H1 (cell line): Measurements from ENCODE around the gene ENTREP1. TPM values are rescaled to one million over a fixed set of nuclear protein-coding genes. Genes with fewer than 3 reads are reported as not detected.

Source experiments
- CTCF ChIA-PET: fragments of 300-600 bp; sonication (Branson Sonifier 250); formaldehyde crosslinking; loops from one replicate; lab custom pipeline; 2021; ENCODE audit not compliant: partially characterized antibody; lab: Charles Lee
- POLR2A ChIA-PET: fragments of 300-600 bp; sonication (Branson Sonifier 250); formaldehyde crosslinking; loops from one replicate; lab custom pipeline; 2021; ENCODE audit warnings: inconsistent platforms; ENCODE audit not compliant: partially characterized antibody; lab: Charles Lee
- DNase-seq, 2 experiments: peaks; one replicate each; pipeline versions ENCODE4 v3.0.0 to v3.0.0-alpha.2; 2010 to 2022; ENCODE audit warnings: low spot score in 2 of 2, low read depth in 1 of 2, mixed read lengths in 1 of 2
- FAIRE-seq: peaks from 2 replicates; lab custom pipeline; 2011; peaks lifted over from hg19 to GRCh38; lab: Jason Lieb, UNC
- H2AFZ ChIP-seq: 2 replicates; pipeline ENCODE4 v1.8.1; 2012; ENCODE audit warnings: low read length, inconsistent platforms
- H2AK5ac ChIP-seq: 2 replicates; pipeline ENCODE4 v1.6.1; 2013; ENCODE audit warnings: low read depth, low read length
- H2BK120ac ChIP-seq: replicated peaks from 2 replicates; pipeline ENCODE3; 2013; ENCODE audit warnings: low read depth, low read length, inconsistent platforms
- H2BK12ac ChIP-seq: 2 replicates; pipeline ENCODE4 v1.6.1; 2013; ENCODE audit warnings: low read depth, low read length
- H2BK15ac ChIP-seq: 2 replicates; pipeline ENCODE4 v1.6.1; 2013; ENCODE audit warnings: low read length
- H2BK20ac ChIP-seq: 2 replicates; pipeline ENCODE4 v1.6.1; 2013; ENCODE audit warnings: low read length
- H2BK5ac ChIP-seq: 2 replicates; pipeline ENCODE4 v1.6.1; 2013; ENCODE audit warnings: low read depth, low read length
- H3K14ac ChIP-seq: 2 replicates; pipeline ENCODE4 v1.6.1; 2013; ENCODE audit warnings: inconsistent platforms; ENCODE audit not compliant: insufficient read length
- H3K18ac ChIP-seq: 2 replicates; pipeline ENCODE4 v1.6.1; 2013; ENCODE audit warnings: low read length; ENCODE audit errors: extremely low read depth
- H3K23ac ChIP-seq: 2 replicates; pipeline ENCODE4 v1.6.1; 2013; ENCODE audit warnings: inconsistent platforms; ENCODE audit not compliant: insufficient read length
- H3K23me2 ChIP-seq: 2 replicates; pipeline ENCODE4 v1.6.1; 2013; ENCODE audit warnings: low read depth, low read length
- H3K27ac ChIP-seq: 2 replicates; pipeline ENCODE4 v1.6.1; 2011; ENCODE audit warnings: low read depth, low read length, inconsistent platforms
- H3K27me3 ChIP-seq, 4 experiments: replicated peaks in 1 of 4; 1 replicate in 1 of 4; 2 replicates in 3 of 4; pipeline versions ENCODE4 v1.6.1 to v1.8.1; 2011 to 2013; ENCODE audit warnings: low read length in 3 of 4, mild to moderate bottlenecking in 3 of 4, inconsistent platforms in 2 of 4, mixed read lengths in 2 of 4, moderate library complexity in 1 of 4; ENCODE audit not compliant: control insufficient read depth in 3 of 4, insufficient read depth in 3 of 4; ENCODE audit errors: extremely low read depth in 1 of 4
- H3K36me3 ChIP-seq, 4 experiments: 2 replicates each; pipeline versions ENCODE4 v1.6.1 to v1.8.1; 2011 to 2013; ENCODE audit warnings: mild to moderate bottlenecking in 4 of 4, low read length in 3 of 4, moderate library complexity in 2 of 4, control low read depth in 1 of 4, inconsistent platforms in 1 of 4; ENCODE audit not compliant: insufficient read depth in 4 of 4, control insufficient read depth in 2 of 4
- H3K4ac ChIP-seq: replicated peaks from 2 replicates; pipeline ENCODE3; 2013; ENCODE audit warnings: low read length, low read depth, mixed read lengths, inconsistent platforms; ENCODE audit not compliant: insufficient read length
- H3K4me1 ChIP-seq, 4 experiments: replicated peaks in 1 of 4; 1 replicate in 1 of 4; 2 replicates in 3 of 4; pipeline versions ENCODE4 v1.6.1 to v1.8.1; 2011 to 2013; ENCODE audit warnings: low read length in 3 of 4, inconsistent platforms in 2 of 4, mixed read lengths in 1 of 4; ENCODE audit not compliant: insufficient read depth in 4 of 4, control insufficient read depth in 3 of 4
- H3K4me2 ChIP-seq, 2 experiments: 2 replicates each; pipeline versions ENCODE4 v1.6.1 to v1.8.1; 2011 to 2013; ENCODE audit warnings: low read depth in 2 of 2, low read length in 2 of 2, control low read depth in 1 of 2, inconsistent platforms in 1 of 2, mild to moderate bottlenecking in 1 of 2; ENCODE audit not compliant: insufficient read depth in 1 of 2
- H3K4me3 ChIP-seq, 4 experiments: fragments of 200-600, 300-600 bp in 1 of 4; sonication (generic), shearing (Covaris generic), sonication (Bioruptor Twin) in 1 of 4; 2 replicates each; pipeline versions ENCODE4 v1.5.1 to v1.8.1; 2011 to 2016; ENCODE audit warnings: low read length in 4 of 4, low read depth in 3 of 4, control low read depth in 2 of 4, inconsistent platforms in 2 of 4, mild to moderate bottlenecking in 2 of 4, mixed read lengths in 1 of 4, moderate library complexity in 1 of 4; ENCODE audit not compliant: insufficient read depth in 2 of 4; ENCODE audit errors: extremely low read depth in 1 of 4
- H3K56ac ChIP-seq: replicated peaks from 2 replicates; pipeline ENCODE3; 2013; ENCODE audit warnings: low read depth, mild to moderate bottlenecking, mixed read lengths, low read length, inconsistent platforms; ENCODE audit not compliant: insufficient read length
- H3K79me1 ChIP-seq: 2 replicates; pipeline ENCODE4 v1.6.1; 2013; ENCODE audit warnings: low read depth, low read length, control low read depth
- H3K79me2 ChIP-seq, 2 experiments: 2 replicates each; pipeline versions ENCODE4 v1.6.1 to v1.8.1; 2012 to 2013; ENCODE audit warnings: low read length in 2 of 2, mild to moderate bottlenecking in 2 of 2, inconsistent platforms in 1 of 2; ENCODE audit not compliant: insufficient read depth in 2 of 2, control insufficient read depth in 1 of 2
- H3K9ac ChIP-seq, 4 experiments: replicated peaks in 1 of 4; 1 replicate in 1 of 4; 2 replicates in 3 of 4; pipeline versions ENCODE4 v1.6.1 to v1.8.1; 2011 to 2013; ENCODE audit warnings: low read depth in 3 of 4, low read length in 3 of 4, control low read depth in 2 of 4, mild to moderate bottlenecking in 2 of 4, moderate library complexity in 2 of 4, inconsistent platforms in 1 of 4; ENCODE audit errors: extremely low read depth in 1 of 4
- H3K9me3 ChIP-seq, 2 experiments: 2 replicates each; pipeline versions ENCODE4 v1.6.1 to v1.8.1; 2012 to 2013; ENCODE audit warnings: mild to moderate bottlenecking in 2 of 2, moderate library complexity in 2 of 2, control low read depth in 1 of 2, inconsistent platforms in 1 of 2, low read depth in 1 of 2, low read length in 1 of 2, mixed read lengths in 1 of 2; ENCODE audit not compliant: insufficient read depth in 2 of 2
- H4K20me1 ChIP-seq, 2 experiments: replicated peaks in 1 of 2; 2 replicates each; pipeline versions ENCODE3 to v1.8.1; 2011 to 2013; ENCODE audit warnings: inconsistent platforms in 2 of 2, low read length in 2 of 2, mild to moderate bottlenecking in 1 of 2; ENCODE audit not compliant: insufficient read depth in 2 of 2, control insufficient read depth in 1 of 2
- H4K5ac ChIP-seq: 2 replicates; pipeline ENCODE4 v1.6.1; 2013; ENCODE audit warnings: low read length, low read depth, mixed read lengths, inconsistent platforms; ENCODE audit not compliant: insufficient read length
- H4K8ac ChIP-seq: 2 replicates; pipeline ENCODE4 v1.8.0; 2013; ENCODE audit warnings: mild to moderate bottlenecking, moderate library complexity, low read length, inconsistent platforms; ENCODE audit not compliant: insufficient read depth; ENCODE audit errors: extremely low read depth
- H4K91ac ChIP-seq: replicated peaks from 2 replicates; pipeline ENCODE3; 2013; ENCODE audit warnings: low read length, mixed read lengths, inconsistent platforms; ENCODE audit not compliant: insufficient read length
- CBX8 ChIP-seq: fragments of 300-800, 300-1000 bp; sonication (generic); IDR thresholded peaks from 2 replicates; pipeline ENCODE4 v1.7.1; 2016; ENCODE audit warnings: low read depth, low read length, borderline replicate concordance
- GTF2F1 ChIP-seq: IDR thresholded peaks from 2 replicates; pipeline ENCODE4 v1.6.1; 2012; ENCODE audit warnings: low read depth, low read length, improper control_type of control experiment, borderline replicate concordance
- HDAC6 ChIP-seq: IDR thresholded peaks from one replicate; pipeline ENCODE4 v1.7.1; 2012; ENCODE audit warnings: low read depth, mild to moderate bottlenecking, inconsistent platforms, low read length, moderate library complexity
- NANOG ChIP-seq: IDR thresholded peaks from 2 replicates; pipeline ENCODE4 v1.6.1; 2011; ENCODE audit warnings: low read length, low read depth, mild to moderate bottlenecking, inconsistent platforms; ENCODE audit not compliant: insufficient read depth, poor library complexity, severe bottlenecking
- RBBP5 ChIP-seq: IDR thresholded peaks from 2 replicates; pipeline ENCODE4 v1.7.1; 2012; ENCODE audit warnings: low read depth, mild to moderate bottlenecking, inconsistent platforms, low read length, moderate library complexity, borderline replicate concordance
- SAP30 ChIP-seq: fragments of 300-600 bp; sonication (generic); IDR thresholded peaks from 2 replicates; pipeline ENCODE4 v1.7.1; 2012; ENCODE audit warnings: low read length, moderate library complexity, mild to moderate bottlenecking, inconsistent platforms; ENCODE audit not compliant: insufficient read depth, insufficient replicate concordance
- SIN3A ChIP-seq, 2 experiments: IDR thresholded peaks in 1 of 2; conservative IDR thresholded peaks in 1 of 2; 2 replicates each; pipeline ENCODE4 v1.6.1; 2011 to 2012; ENCODE audit warnings: low read length in 2 of 2, improper control_type of control experiment in 1 of 2, low read depth in 1 of 2, mild to moderate bottlenecking in 1 of 2
- SIRT6 ChIP-seq: IDR thresholded peaks from one replicate; pipeline ENCODE4 v1.7.1; 2012; ENCODE audit warnings: low read length, inconsistent platforms
- SP1 ChIP-seq: IDR thresholded peaks from 2 replicates; pipeline ENCODE4 v1.6.1; 2011; ENCODE audit warnings: low read depth, low read length
- SUZ12 ChIP-seq: fragments of 200-600 bp; sonication (generic); IDR thresholded peaks from 2 replicates; pipeline ENCODE4 v1.6.1; 2012; ENCODE audit warnings: mild to moderate bottlenecking, inconsistent platforms, low read length, moderate library complexity, mixed read lengths
- WGBS, 2 experiments: shearing (Covaris generic) in 1 of 2; methylation state at CpG; one replicate each; pipeline versions ENCODE4 v1.1.6 to v1.1.7; 2013 to 2015; ENCODE audit warnings: low lambda C conversion rate in 2 of 2, mixed read lengths in 2 of 2, inconsistent platforms in 1 of 2, low coverage in 1 of 2, missing lambda C conversion rate in 1 of 2; ENCODE audit not compliant: insufficient replicate concordance in 2 of 2, insufficient coverage in 1 of 2, insufficient read length in 1 of 2; ENCODE audit errors: extremely low coverage in 1 of 2, missing lambda C conversion rate in 1 of 2; 5-methylcytosine and 5-hydroxymethylcytosine counted together
- polyA plus RNA-seq, 7 experiments: library from polyadenylated mRNA; depleted of rRNA in 3 of 7; stranded (reverse) in 5 of 7; unstranded in 2 of 7; fragments of >200 nt in 5 of 7; fragments of 200-250 nt in 2 of 7; gene quantifications; 1 replicate in 5 of 7; 2 replicates in 1 of 7; 4 replicates in 1 of 7; pipeline versions ENCODE4 v1.2.1 to v1.2.3, GENCODE V29; 2011 to 2013; ENCODE audit warnings: missing spikeins in 2 of 7, mixed read lengths in 2 of 7
- total RNA-seq: library from RNA; stranded (reverse); fragmentation: NEBNext Ultra II Directional; extraction: Animal tissue kit (Norgen Biotek cat#: 25700); gene quantifications from 2 replicates; pipeline ENCODE4 v1.2.1, GENCODE V29; 2021
- TF ChIP-seq, protein P1 (sequence below): IDR thresholded peaks from 2 replicates; pipeline ENCODE4 v1.6.1; 2012; ENCODE audit warnings: inconsistent platforms
- TF ChIP-seq, protein P2 (sequence below): IDR thresholded peaks from 2 replicates; pipeline ENCODE4 v1.6.1; 2012; ENCODE audit warnings: low read length, inconsistent platforms

The ENTREP1 gene
- total and polyA plus RNA-seq, 2 of the 8 experiments (the other 6 are each of a cell fraction or from before 2014, with no cell fraction given) = 15.3 to 25.0 TPM

DNA sequence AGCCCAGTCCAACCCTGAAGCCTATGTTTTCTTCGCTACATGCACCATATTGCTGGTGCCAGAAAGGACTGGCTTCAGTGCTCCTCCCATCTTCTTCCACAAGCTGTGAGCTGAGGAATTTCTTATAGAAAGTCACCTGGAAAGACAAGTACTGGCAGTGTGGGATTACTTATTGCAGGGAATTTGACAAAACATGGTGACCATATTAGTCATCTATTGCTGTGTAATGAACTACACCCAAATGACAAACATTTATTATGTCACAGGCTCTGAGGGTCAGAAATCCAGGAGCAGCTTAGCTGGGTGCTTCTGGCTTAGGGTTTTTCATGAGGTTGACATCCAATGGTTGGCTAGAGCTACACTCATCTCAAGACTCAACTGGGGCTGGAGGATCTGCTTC, 75.5 kb downstream of the ENTREP1 start:
- no peaks in the 10 kb centered on the region for H4K20me1 ChIP-seq
- no peak overlapping the region for H2AFZ ChIP-seq
- H3K4ac ChIP-seq = no peak overlapping the region
- DNase-seq (no peak), FAIRE-seq (no peak)
- no peaks in the 10 kb centered on the region for H3K36me3 ChIP-seq
- H2BK120ac ChIP-seq = no peak overlapping the region
- H3K23me2 ChIP-seq = no peaks in the 10 kb centered on the region
- no peak overlapping the region for H4K5ac ChIP-seq
- H3K79me2 ChIP-seq = no peaks in the 10 kb centered on the region
- no peak overlapping the region for H3K4me3 ChIP-seq
- no peak overlapping the region for H4K8ac ChIP-seq
- no peak overlapping the region for H2BK12ac ChIP-seq
- no peak overlapping the region for H3K14ac ChIP-seq
- no peak overlapping the region for H4K91ac ChIP-seq
- H2BK5ac ChIP-seq = no peak overlapping the region
- no peak overlapping the region for H3K4me2 ChIP-seq
- H2BK15ac ChIP-seq = no peak overlapping the region
- no peaks in the 10 kb centered on the region for H3K27me3 ChIP-seq
- H3K9me3 ChIP-seq = no peaks in the 10 kb centered on the region
- WGBS, 2 experiments = 94% methylated on average over 1 of the region's 1 CpG; no CpG with 5 or more reads in 1 of the 2 experiments
- H3K27ac ChIP-seq = no peak overlapping the region
- H2AK5ac ChIP-seq = no peak overlapping the region
- CTCF ChIA-PET = interaction anchor here (0.8 to 1.6 kb wide), 4 partner anchors 11 to 90 kb away, joined by 3 to 4 read pairs (median 3); no protein-coding TSS in a partner anchor
- H3K4me1 ChIP-seq = peaks cover 0 to 2% (median 0%) of the 10 kb centered on the region in 4 experiments; a peak in 1 of 7 replicates
- H2BK20ac ChIP-seq = no peak overlapping the region
- POLR2A ChIA-PET = interaction anchor here (0.6 to 0.8 kb wide), 2 partner anchors 9 to 19 kb away, joined by 3 to 4 read pairs; no protein-coding TSS in a partner anchor
- H3K9ac ChIP-seq = no peak overlapping the region
- H3K23ac ChIP-seq = no peak overlapping the region
- H3K18ac ChIP-seq = no peak overlapping the region
- no peak overlapping the region for H3K56ac ChIP-seq
- H3K79me1 ChIP-seq = no peaks in the 10 kb centered on the region
- TF ChIP-seq SUZ12 (no peak), HDAC6 (no peak), SAP30 (no peak), SIN3A (conservative IDR thresholded peaks at IDR 0.05 in 1 of 2, IDR thresholded peaks at IDR 0.05 in 1 of 2; ENCODE audit: low read depth in 1 of 2, low read length in 2 of 2) (no peak), RBBP5 (no peak), CBX8 (no peak), NANOG (no peak), SP1 (no peak), GTF2F1 (no peak), SIRT6 (no peak)
- TF ChIP-seq, protein P1, sequence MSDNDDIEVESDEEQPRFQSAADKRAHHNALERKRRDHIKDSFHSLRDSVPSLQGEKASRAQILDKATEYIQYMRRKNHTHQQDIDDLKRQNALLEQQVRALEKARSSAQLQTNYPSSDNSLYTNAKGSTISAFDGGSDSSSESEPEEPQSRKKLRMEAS = no peak
- TF ChIP-seq, protein P2, sequence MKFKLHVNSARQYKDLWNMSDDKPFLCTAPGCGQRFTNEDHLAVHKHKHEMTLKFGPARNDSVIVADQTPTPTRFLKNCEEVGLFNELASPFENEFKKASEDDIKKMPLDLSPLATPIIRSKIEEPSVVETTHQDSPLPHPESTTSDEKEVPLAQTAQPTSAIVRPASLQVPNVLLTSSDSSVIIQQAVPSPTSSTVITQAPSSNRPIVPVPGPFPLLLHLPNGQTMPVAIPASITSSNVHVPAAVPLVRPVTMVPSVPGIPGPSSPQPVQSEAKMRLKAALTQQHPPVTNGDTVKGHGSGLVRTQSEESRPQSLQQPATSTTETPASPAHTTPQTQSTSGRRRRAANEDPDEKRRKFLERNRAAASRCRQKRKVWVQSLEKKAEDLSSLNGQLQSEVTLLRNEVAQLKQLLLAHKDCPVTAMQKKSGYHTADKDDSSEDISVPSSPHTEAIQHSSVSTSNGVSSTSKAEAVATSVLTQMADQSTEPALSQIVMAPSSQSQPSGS = no peak
